ENCODE results near the gene TECPR1. TPM values are rescaled to one million over a fixed set of nuclear protein-coding genes. Genes with fewer than 3 reads are reported as not detected.

The TECPR1 gene
- total and polyA plus RNA-seq, 2 of the 8 experiments (the other 6 are each of a cell fraction or from before 2014, with no cell fraction given) = 1.3 to 11.1 TPM

- Histone ChIP-seq H2AFZ (ENCODE audit: low read length) (no peak overlapping the region), H3K56ac (replicated peaks; ENCODE audit: insufficient read length, low read depth, low read length) (no peak overlapping the region), H3K4ac (replicated peaks; ENCODE audit: insufficient read length, low read depth, low read length) (no peak overlapping the region), H3K9ac (replicated peaks in 1 of 4; ENCODE audit: extremely low read depth in 1 of 4, low read depth in 3 of 4, low read length in 3 of 4) (no peak overlapping the region; a peak in 1 of 7 replicates), H3K4me1 (replicated peaks in 1 of 4; ENCODE audit: control insufficient read depth in 3 of 4, insufficient read depth in 4 of 4, low read length in 3 of 4) (peaks cover 2 to 5% (median 5%) of the 10 kb centered on the region in 4 experiments; a peak in 4 of 7 replicates), H3K9me3 (ENCODE audit: insufficient read depth in 2 of 2, low read depth in 1 of 2, low read length in 1 of 2) (no peaks in the 10 kb centered on the region), H2BK15ac (ENCODE audit: low read length) (no peak overlapping the region), H4K91ac (replicated peaks; ENCODE audit: insufficient read length, low read length) (no peak overlapping the region), H3K4me3 (ENCODE audit: extremely low read depth in 1 of 4, insufficient read depth in 2 of 4, low read depth in 3 of 4, low read length in 4 of 4) (no peak overlapping the region), H3K14ac (ENCODE audit: insufficient read length) (no peak overlapping the region), H3K36me3 (ENCODE audit: control insufficient read depth in 2 of 4, insufficient read depth in 4 of 4, low read length in 3 of 4) (peaks cover 9 to 26% (median 12%) of the 10 kb centered on the region in 4 experiments; a peak in 7 of 8 replicates), H2BK5ac (ENCODE audit: low read depth, low read length) (no peak overlapping the region), H3K23me2 (ENCODE audit: low read depth, low read length) (no peaks in the 10 kb centered on the region), H2BK12ac (ENCODE audit: low read depth, low read length) (no peak overlapping the region), H3K18ac (ENCODE audit: extremely low read depth, low read length) (no peak overlapping the region), H3K4me2 (ENCODE audit: insufficient read depth in 1 of 2, low read depth in 2 of 2, low read length in 2 of 2) (no peak overlapping the region), H4K8ac (ENCODE audit: extremely low read depth, insufficient read depth, low read length) (no peak overlapping the region), H3K79me2 (ENCODE audit: control insufficient read depth in 1 of 2, insufficient read depth in 2 of 2, low read length in 2 of 2) (no peaks in the 10 kb centered on the region), H3K23ac (ENCODE audit: insufficient read length) (no peak overlapping the region), H3K79me1 (ENCODE audit: low read depth, low read length) (peaks cover 3% of the 10 kb centered on the region; the same call in 1 of the 2 replicates), H2AK5ac (ENCODE audit: low read depth, low read length) (no peak overlapping the region), H4K20me1 (replicated peaks in 1 of 2; ENCODE audit: control insufficient read depth in 1 of 2, insufficient read depth in 2 of 2, low read length in 2 of 2) (peaks cover 2 to 21% of the 10 kb centered on the region in 2 experiments), H2BK20ac (ENCODE audit: low read length) (no peak overlapping the region), H4K5ac (ENCODE audit: insufficient read length, low read depth, low read length) (no peak overlapping the region), H3K27ac (ENCODE audit: low read depth, low read length) (no peak overlapping the region), H2BK120ac (replicated peaks; ENCODE audit: low read depth, low read length) (no peak overlapping the region), H3K27me3 (replicated peaks in 1 of 4; ENCODE audit: control insufficient read depth in 3 of 4, extremely low read depth in 1 of 4, insufficient read depth in 3 of 4, low read length in 3 of 4) (no peaks in the 10 kb centered on the region)
- ChIA-PET POLR2A (ENCODE audit: partially characterized antibody) (interaction anchor here (1.7 kb wide), 1 partner anchor 17 kb away, joined by 5 read pairs; no protein-coding TSS in a partner anchor), CTCF (ENCODE audit: partially characterized antibody) (interaction anchor here (0.8 to 1.4 kb wide), 6 partner anchors 9 to 531 kb away, joined by 3 to 4 read pairs (median 3); no protein-coding TSS in a partner anchor)
- FAIRE-seq (no peak), DNase-seq (ENCODE audit: low read depth in 1 of 2, low spot score in 2 of 2) (no peak)
- TF ChIP-seq MAX (IDR thresholded peaks at IDR 0.05) = 0 out of 2 replicates have a peak, but pooled peaks have one; percentile 20
- no peak for TF ChIP-seq BCL11A (IDR thresholded peaks at IDR 0.05; ENCODE audit: low read depth in 2 of 2, low read length in 2 of 2)
- TF ChIP-seq POLR2A (IDR thresholded peaks at IDR 0.05; ENCODE audit: control extremely low read depth in 1 of 2, low read depth in 2 of 2, low read length in 2 of 2) = peak in 1 of 2 experiments; percentile 48; a peak in 2 of 3 replicates
- no peak for TF ChIP-seq CREB1 (IDR thresholded peaks at IDR 0.05)
- TF ChIP-seq YY1 (IDR thresholded peaks at IDR 0.05; ENCODE audit: low read depth, low read length) = no peak
- TF ChIP-seq HDAC2 (IDR thresholded peaks at IDR 0.05; ENCODE audit: borderline replicate concordance in 1 of 2, low read depth in 2 of 2, low read length in 2 of 2) = no peak
- no peak for TF ChIP-seq RAD21 (IDR thresholded peaks at IDR 0.05 in 1 of 2, conservative IDR thresholded peaks at IDR 0.05 in 1 of 2; ENCODE audit: low read depth in 2 of 2, low read length in 2 of 2)
- WGBS, 2 experiments (ENCODE audit: extremely low coverage in 1 of 2, insufficient coverage in 1 of 2, insufficient read length in 1 of 2, insufficient replicate concordance in 2 of 2, low coverage in 1 of 2, low lambda C conversion rate in 2 of 2, missing lambda C conversion rate in 1 of 2) = 85% methylated on average over 24 of the region's 26 CpGs; no CpG with 5 or more reads in 1 of the 2 experiments
Observed at GRCh38 chr7:98300595-98301372, 48.8 kb upstream of the TECPR1 start.
